CD4-positive, alpha-beta T cell treated with Interleukin-15 for 4 hours (primary cell): ENCODE measurements around the gene KBTBD8.

Source experiments
- DNase-seq: peaks from one replicate; pipeline ENCODE4 v3.0.0-alpha.2; 2020; ENCODE audit warnings: low spot score

The KBTBD8 gene

DNA sequence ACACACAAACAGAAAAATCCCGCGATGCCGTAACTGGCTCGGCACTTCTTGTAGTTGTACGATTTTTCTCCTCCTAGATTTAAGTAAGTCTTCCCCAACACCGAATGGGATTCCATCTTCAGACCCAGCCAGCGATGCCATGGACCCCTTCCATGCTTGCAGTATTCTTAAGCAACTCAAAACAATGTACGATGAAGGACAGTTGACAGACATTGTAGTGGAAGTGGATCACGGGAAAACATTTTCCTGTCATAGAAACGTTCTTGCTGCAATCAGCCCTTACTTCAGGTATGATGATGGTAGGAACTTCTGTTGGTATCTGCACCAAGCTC, 763 bp downstream of the KBTBD8 start:
- no peak for DNase-seq

DNA sequence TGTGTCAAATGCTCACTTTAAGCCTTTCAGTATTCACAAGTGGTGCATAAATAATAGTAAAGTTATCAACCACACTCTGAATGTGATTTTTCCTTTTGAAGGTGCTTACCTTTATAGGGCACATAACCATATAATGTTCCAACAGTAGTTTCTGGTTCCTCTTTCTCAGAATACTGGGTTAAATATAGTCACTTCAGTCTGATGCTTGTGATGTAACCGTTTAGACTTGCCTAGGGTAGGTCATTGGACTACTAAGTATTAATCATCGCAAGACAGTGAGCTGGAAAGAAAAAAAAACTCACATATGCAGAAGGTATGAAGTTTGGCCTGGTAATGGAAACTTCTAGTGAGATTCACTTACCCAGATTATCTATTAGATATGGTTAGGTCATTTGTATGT, 1.9 kb downstream of the KBTBD8 start:
- peak; percentile 36 for DNase-seq

DNA sequence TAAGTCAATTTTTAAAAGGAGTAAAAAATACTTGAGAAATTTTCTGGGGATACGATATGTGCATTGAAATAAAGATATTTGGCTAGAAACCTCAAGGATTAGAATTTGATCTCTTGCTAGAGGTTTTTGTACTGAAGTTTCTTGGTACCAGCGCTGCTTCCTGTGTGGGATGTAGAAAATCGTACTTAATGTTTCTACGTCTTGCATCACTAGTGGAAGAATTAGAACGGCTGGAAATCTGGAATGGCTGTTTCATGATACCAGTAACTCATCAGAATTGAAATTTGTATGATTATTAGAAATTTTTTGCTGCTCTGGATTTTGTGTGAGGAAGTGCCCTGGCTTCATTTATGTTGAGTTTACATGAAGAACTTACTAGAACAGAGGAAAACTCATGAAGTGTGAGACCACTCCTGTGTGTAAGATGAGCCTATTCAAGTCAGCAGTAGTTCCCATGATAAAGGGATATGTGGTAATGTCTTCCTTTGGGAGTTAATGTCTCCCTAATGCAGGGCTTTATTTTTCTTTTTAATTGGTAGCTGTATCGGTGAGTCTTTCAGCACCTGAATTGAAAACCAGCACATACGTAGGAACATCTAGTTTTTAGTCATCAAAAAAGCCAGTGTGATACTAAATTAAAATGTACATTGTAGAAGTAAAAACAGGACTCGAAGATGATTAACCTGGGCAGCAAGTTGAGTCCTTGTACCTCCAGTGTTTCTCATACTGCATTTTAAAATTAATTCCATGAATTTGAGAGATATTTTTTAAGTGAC, 3.2 kb downstream of the KBTBD8 start:
- DNase-seq: no peak

DNA sequence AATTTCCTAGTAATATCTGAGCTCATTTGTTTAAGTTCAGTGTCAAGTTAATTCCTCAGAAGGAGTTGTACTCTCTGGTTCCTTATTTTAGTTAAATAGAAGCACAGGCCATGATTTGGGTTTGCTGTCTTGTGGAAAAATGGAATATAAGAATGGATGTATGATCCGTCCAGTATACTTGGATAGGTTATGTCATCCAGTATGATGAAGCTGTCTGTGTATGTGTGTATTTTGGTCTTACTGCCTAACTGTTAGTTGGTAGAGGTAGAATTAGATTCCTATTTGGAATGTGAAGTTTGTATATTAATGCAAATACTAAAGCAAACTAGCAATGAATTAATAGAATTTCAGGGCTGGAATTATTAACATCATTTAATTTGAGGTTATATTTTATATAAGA, 7.9 kb downstream of the KBTBD8 start:
- no peak for DNase-seq

DNA sequence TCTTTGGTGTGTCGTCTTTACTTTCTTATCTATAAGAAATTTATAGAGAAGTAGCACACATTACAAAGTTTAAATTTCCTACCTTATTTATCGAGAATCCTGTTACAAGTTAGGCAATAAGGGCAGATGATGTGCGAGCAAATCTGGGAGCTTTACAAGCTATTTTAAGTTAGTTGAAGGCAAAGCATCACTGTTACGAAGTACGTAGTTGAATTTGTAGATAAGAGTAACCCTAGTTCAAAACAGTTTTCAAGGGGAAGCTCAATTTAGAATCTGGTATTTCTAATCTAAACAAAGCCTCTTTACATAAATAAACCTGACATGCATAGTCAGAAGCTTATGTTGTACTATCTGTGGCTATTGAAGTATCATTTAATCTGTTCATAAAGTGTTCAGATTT, 8.4 kb downstream of the KBTBD8 start:
- DNase-seq: no peak

DNA sequence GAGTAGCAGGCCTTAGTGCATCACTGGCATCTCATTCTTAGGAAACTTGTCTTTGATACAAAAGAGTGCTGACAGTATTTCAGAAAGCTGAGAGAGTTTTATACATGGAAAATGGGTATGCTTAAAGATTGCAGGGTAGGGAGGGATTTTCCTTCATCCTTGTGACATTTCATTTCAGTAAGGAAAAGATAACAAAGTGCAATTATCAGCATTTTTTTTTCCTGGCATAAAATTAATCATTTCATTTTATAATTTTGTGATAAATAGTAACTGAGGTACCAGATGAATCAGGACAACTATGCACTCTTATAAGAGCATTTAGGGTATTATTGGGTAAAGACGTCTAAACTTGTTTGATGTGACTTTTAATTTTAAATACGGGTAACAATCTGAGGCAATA, 10.3 kb downstream of the KBTBD8 start:
- DNase-seq: no peak

DNA sequence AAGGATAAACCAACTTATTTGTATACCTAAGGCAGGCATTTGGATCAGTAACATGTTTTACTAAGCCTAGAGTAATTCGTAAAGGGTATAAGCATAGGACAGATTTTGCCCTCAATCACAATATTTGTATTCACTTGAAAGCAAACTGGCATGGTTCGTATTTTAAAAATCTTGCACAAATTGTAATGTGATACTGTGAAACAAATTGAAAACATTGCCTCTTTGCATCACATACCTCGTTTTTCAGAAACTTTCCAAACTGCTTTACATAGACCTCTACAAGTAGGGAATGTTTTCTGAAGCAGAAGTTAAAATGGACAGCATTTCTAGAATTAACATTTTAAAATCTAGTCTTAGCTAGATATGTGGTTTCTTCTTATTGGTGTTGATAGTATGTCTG, 11.6 kb downstream of the KBTBD8 start:
- no peak for DNase-seq

DNA sequence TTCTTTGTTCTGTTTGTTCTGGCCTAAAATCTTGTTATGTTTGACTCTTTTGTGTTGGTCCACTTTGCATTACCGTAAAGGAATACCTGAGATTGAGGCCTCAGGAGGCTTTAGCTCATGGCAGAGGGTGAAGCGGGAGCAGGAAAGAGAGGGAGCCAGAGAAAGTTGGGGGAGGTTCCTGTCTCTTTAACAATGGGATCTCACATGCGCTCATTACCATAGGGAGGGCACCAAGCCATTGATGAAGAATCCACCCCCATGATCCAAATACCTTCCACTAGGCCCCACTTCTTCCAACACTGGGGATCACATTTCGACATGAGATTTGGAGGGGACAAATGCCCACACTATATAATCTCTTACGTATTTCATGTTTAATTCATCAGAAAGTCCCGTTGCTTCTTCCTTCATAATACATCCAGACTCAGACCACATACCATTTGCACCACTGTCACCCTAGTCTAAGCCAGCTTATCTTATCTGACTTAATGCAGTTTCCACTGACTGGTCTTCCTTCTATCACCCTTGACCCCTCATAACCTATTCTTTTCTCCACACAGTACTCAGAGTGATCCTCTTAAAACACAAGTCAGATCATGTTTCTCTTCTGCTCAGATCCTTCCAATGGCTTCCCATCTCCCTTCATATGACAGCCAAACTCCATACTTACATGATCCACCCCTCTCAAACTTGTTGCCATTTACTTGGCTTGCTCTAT, 13.5 kb downstream of the KBTBD8 start:
- no peak for DNase-seq

DNA sequence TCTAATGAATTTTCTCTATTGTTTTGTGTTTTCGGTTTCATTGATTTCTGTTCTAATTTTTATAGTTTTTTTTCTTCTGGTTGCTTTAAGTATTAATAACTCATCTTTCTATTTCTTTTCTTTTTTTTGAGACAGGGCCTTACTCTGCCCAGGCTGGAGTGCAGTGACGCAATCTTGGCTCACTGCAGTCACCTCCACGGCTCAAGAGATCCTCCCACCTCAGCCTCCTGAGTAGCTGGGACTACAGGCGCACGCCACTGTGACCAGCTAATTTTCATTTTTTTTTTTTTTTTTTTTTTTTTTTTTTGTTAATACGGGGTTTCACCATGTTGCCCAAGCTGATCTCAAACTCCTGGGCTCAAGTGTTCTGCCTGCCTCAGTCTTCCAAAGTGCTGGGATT, 14.5 kb downstream of the KBTBD8 start:
- no peak for DNase-seq

DNA sequence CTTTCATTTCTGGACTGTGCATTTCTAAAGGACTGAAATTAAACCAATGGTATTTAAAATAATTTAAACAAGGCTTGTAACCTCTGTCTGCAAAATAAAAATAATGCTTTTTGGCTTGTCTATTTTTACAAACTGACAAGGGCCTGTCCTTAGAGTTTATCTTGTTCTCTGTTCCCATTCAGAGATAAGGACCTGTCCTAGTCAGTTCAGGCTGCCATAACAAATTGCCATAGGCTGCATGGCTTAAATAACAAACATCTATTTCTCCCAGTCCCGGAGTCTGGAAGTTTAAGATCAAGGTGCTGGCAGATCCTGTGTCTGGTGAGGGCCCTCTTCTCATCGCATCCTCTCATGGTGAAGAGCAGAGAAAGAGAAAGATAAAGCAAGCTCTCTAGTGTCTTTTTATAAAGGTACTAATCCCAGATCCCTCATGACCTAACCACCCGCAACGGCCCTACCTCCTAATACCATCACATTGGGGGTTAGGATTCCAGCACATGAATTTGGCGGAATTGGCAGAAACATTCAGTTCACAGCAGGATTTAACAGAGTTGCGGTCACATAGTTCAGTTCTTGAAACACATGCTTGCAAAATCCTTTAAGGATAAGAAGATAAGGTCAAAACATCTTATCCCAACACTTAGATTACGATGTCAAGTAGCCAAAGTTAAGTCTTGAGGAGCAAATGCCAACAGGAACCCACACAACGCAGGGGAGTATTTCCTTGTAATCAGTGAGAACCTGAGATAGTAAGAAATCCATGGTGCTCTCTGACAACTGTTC, 17.8 kb downstream of the KBTBD8 start:
- DNase-seq: no peak

DNA sequence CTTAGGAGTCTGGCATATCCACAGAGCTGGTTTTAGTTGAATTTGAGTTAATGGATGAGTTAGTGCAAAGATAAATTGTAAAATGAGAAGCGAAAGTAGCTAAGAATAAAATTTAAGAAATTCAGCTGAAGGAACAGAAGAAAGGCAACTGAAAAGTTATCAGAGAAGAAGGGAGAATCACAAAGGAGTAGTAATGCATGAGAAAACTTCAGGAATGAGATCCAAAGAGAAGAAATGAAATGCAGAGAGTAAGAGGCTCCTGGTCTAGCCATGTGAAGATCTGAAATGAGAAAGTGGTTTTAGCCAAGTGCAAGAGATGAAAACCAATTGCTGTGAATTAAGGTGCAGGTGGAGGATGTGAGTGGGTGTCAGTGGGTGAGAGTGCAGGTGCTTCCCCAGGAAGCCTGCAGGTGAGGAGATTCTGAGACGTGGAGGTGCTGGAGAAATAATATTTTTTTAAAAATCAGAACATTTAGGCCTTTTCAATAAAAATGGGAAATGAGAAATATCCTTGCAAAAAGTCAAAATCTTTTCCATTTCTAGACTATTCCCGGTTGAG, 18.5 kb downstream of the KBTBD8 start:
- DNase-seq: no peak

DNA sequence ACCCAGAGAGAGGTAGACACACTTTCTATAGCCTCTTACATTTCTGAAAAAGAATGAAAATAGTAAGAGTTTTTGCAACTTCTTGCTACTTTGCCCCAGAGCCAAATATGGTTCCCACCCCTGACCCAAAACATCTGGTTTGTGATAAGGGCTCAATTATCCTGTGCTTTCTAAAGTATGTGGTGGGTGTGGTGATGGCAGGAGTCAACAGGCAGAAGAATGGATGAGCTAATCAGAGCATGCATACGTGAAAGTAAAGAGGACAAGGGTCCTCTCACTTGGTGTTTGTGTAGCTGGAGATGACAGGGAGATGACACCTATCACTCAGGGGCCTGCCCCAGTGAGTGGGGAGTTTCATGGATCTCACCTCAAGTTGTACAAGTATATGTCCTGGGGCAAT, 19.1 kb downstream of the KBTBD8 start:
- DNase-seq: no peak

DNA sequence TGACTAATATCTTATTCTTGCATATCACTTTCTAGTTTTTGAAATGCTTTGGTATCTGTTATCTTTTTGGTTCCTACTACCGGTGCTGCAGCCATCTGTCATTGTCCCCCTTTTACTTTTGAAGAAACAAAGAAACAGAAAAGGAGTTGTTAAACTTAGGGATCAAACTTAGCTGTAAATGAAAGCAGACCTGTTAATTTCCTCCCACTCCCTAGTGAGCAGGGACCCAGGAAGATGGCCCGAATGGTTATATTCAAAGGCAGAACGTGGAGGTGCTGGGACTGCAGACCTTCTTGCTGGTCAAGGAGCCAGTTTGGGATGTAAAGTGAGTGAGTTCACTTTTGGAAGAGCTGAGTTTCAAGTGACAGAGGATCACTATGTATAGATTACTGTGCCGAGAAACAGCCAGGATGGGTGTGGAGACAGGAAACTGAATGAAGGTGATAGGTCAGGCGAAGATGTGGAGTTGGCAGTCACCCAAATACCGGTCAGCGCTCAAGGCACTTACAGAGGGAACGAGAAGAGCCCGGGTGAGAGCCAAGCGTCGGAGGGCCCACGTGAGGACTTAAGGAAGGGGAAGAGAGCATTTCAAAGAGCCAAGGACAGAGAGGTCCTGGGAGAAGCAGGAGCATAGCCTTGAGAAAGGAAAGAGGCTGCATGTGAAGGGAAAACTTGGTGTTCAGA, 20.1 kb downstream of the KBTBD8 start:
- DNase-seq: no peak

DNA sequence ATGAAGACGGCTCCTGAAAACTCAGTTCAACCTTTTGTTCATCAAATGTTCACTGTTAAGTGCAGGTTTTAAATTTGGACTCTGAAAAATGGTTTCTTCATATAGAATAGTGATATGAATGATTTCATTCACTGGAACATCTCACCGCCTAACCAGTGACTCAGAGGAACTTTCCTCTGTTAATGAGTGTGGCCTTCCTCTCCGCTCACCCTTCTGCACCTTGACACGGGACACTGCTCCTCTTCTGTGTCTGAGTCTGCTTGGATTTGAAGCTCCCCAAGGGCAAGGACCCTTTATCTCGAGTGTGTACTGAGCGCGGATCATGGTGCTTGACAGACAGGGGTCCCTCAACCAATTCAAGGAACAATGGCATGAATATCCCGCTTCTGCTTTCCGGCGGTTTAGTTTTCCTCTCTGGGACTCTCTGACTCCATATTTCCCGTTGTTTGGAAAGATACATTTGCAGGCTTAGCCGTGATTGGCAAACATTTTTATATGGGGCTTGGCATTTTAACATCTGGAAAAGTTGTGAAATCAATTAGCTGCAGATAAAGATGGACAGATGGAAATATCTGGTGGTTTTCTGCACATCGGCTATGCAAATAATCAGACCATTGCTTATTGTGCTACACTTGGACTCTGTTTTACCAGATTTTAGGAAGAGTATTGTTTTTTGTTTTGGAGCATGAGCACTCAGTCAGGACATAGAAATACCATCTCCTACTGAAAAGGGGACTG, 20.9 kb downstream of the KBTBD8 start:
- DNase-seq: no peak

DNA sequence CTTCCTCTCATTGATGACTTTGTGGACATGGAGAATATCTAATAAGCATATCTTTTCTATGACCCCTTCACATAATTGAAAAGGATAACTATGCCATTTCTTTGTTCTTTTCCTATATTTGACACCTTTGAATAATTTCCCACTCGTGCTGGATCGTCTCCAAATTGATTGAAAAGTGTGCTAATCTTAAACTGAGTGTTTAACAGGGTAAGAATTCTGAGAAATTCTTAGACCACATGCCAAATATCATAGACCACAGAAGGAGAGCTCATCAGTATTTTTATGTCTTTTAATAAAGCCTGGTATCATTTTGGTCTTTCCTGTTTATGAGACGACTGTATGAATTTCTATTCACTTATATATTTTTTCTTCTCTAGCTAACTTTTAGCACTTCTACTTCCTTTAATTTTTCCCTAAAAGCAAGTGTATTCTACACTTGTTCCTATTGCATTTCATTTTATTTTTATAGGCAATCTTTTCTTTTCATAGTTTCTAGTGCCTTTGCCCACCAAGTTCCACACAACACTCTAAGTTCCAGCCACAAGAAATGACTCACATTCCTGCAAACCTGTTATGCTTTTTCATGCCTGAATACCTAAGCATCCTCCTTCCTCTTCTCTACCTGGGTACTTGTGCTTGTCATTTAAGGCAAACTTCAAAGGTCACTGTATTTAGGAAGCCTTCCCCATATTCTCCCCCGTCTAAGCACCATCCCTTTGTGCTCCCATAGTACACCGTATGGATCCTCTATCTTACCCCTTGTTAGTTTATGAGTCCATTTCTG, 30.1 kb downstream of the KBTBD8 start:
- DNase-seq: no peak

DNA sequence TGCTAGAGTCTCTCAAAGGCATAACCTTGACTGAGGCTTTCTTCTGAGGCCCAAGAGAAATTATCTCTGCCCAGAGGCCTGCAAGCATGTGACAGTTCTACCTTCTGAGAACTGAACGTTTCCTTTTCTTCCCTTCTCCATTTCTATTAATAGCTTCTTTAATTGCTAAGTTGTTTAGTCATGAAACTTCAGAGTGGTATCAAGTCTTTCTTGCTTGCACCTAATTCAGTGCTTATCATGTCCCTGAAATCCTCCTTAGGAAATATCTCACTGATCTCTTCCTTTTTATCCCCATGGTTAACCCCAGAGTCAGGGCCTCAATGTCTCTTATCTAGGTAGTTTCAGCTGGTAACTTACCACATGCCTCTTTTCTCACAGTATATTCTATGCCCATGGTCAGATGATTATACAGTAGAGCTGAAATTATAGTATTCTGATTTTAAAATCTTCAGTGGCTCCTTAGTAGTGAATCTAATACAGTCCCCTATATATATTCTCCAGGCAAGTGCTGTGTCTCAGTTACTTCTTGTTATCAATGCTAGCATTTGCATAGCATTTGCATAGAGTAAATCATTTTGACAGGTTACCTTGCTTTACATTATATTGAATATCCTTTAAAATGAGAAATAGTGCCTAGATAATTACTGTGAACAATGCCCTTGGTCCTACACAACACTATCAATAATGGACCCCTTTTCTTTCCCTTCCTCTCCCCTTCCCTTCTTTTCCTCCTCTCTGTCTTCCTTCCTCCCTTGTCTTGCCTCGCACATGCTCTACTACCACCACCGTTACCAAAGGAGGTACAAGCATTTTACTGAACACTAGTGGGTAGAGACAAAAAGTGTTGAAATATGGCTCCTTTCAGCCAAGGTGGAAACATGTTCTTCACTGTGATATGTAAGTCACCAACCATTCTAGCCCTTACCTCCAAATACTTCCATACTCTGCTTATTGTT, 33.0 kb downstream of the KBTBD8 start:
- DNase-seq: no peak

DNA sequence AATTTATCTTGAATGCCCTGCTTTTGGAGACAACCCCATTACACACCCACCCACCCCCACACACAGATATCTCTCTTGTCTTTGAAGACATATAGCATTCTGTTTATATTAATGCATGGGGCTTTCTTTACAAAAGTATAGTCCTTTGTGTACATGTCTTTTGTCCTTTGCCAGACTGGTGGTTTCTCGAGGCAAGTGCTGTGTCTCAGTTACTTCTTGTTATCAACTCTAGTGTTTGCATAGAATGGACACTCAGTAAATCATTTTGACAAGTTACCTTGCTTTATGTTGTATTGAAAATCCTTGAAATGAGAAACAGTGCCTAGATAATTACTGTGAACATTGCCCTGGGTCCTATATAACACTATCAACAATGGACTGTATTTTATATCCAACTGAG, 33.9 kb downstream of the KBTBD8 start:
- DNase-seq: no peak

DNA sequence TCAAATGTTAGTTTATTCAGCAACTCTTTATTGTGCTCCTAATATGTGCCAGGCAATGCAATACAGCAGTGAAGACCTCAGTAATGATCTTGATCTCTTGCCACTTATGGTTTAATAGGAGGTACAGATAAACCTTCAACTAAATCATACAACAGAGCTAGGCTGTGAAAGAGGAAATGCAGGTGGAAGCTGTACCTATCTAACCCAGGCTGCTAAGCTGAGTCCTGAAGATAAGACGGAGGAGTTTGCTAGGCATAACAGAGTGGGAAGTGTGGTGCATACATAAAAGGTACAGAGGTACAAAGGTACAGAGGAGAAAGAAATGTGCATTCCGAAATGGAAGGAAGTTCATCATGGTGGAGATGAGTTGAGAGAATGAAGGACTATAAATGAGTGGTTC, 35.0 kb downstream of the KBTBD8 start:
- no peak for DNase-seq

DNA sequence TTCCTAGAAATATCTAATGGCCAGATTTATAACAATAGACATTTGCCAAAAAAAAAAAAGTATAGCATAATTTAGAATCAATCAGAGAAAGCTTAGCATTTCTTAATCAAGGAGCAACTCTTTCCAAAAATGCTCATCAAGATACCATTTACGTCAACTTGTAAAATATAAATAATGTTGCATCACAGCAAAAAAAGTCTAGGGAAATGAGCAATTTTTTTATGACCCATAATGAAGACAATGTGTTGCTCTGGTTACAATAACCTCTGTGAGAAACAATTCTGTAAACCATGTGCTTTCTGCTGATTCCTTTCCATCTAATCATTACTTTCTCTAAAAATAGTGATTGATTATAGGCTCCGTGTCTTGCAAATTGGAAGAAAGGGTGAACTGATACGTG, 36.3 kb downstream of the KBTBD8 start:
- DNase-seq: no peak

DNA sequence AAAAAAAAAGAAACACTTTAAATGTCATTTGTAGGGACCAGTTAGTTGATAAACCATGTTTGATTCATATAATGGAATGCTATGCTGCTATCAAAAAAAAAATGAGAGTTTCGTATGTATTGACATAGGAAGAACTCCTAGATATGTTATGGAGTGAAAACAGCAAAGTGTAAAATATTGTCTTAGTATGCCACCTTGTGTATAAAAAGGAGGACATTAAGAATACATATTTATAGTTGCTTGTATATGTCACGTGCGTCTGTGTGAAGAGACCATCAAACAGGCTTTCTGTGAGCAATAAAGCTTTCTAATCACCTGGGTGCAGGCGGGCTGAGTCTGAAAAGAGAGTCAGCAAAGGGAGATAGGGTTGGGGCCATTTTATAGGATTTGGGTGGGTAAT, 39.5 kb downstream of the KBTBD8 start:
- DNase-seq: no peak
